ENCODE results near the gene TECPR1. TPM values are rescaled to one million over a fixed set of nuclear protein-coding genes. Genes with fewer than 3 reads are reported as not detected.

The TECPR1 gene
- total RNA-seq, 1 donor from 2014 or later: 23.9 TPM

GRCh38 chr7:98213888-98214810 is 37.9 kb downstream of the TECPR1 start:
- H3K27me3 Mint-ChIP-seq (ENCODE audit: low read depth, unreplicated experiment): no peaks in the 10 kb centered on the region
- TF ChIP-seq CTCF (IDR thresholded peaks at IDR 0.05; ENCODE audit: insufficient read depth, low read depth, low read length) (no peak), EZH2 (IDR thresholded peaks at IDR 0.05; ENCODE audit: insufficient read depth, low read length) (no peak)
- no peak overlapping the region for H3K4me3 Mint-ChIP-seq (ENCODE audit: unreplicated experiment)
- Histone ChIP-seq H3K4me2 (ENCODE audit: low read length) (no peak overlapping the region), H2AFZ (ENCODE audit: low read depth, low read length) (no peak overlapping the region), H4K20me1 (ENCODE audit: insufficient read depth, low read length) (no peaks in the 10 kb centered on the region), H3K79me2 (ENCODE audit: insufficient read depth, low read length) (no peaks in the 10 kb centered on the region), H3K27me3 (ENCODE audit: insufficient read depth, low read length) (no peaks in the 10 kb centered on the region), H3K27ac (ENCODE audit: low read depth, low read length) (no peak overlapping the region), H3K4me3 (ENCODE audit: insufficient read depth, low read depth, low read length) (no peak overlapping the region), H3K9me3 (ENCODE audit: insufficient read depth, low read depth, low read length) (no peaks in the 10 kb centered on the region), H3K36me3 (ENCODE audit: insufficient read depth, low read length) (no peaks in the 10 kb centered on the region), H3K9ac (ENCODE audit: low read length) (no peak overlapping the region), H3K4me1 (ENCODE audit: insufficient read depth, low read length) (peaks cover 5% of the 10 kb centered on the region)
- H3K36me3 Mint-ChIP-seq (ENCODE audit: low read depth, unreplicated experiment): peaks cover 9% of the 10 kb centered on the region
- H3K27ac Mint-ChIP-seq (ENCODE audit: unreplicated experiment): no peak overlapping the region
- no peak for DNase-seq (ENCODE audit: low read depth)
- no peaks in the 10 kb centered on the region for H3K9me3 Mint-ChIP-seq (ENCODE audit: unreplicated experiment)
- peaks cover 5% of the 10 kb centered on the region for H3K4me1 Mint-ChIP-seq (ENCODE audit: low read depth, unreplicated experiment)
- no peak for FAIRE-seq

GRCh38 chr7:98213296-98213887 is 38.6 kb downstream of the TECPR1 start:
- Histone ChIP-seq H2AFZ (ENCODE audit: low read depth, low read length) (no peak overlapping the region), H3K79me2 (ENCODE audit: insufficient read depth, low read length) (no peaks in the 10 kb centered on the region), H4K20me1 (ENCODE audit: insufficient read depth, low read length) (no peaks in the 10 kb centered on the region), H3K4me2 (ENCODE audit: low read length) (no peak overlapping the region), H3K27ac (ENCODE audit: low read depth, low read length) (no peak overlapping the region), H3K4me3 (ENCODE audit: insufficient read depth, low read depth, low read length) (no peak overlapping the region), H3K9ac (ENCODE audit: low read length) (no peak overlapping the region), H3K9me3 (ENCODE audit: insufficient read depth, low read depth, low read length) (no peaks in the 10 kb centered on the region), H3K36me3 (ENCODE audit: insufficient read depth, low read length) (no peaks in the 10 kb centered on the region), H3K4me1 (ENCODE audit: insufficient read depth, low read length) (peaks cover 5% of the 10 kb centered on the region), H3K27me3 (ENCODE audit: insufficient read depth, low read length) (no peaks in the 10 kb centered on the region)
- FAIRE-seq: no peak
- Mint-ChIP-seq H3K4me3 (ENCODE audit: unreplicated experiment) (no peak overlapping the region), H3K27me3 (ENCODE audit: low read depth, unreplicated experiment) (no peaks in the 10 kb centered on the region), H3K4me1 (ENCODE audit: low read depth, unreplicated experiment) (peaks cover 4% of the 10 kb centered on the region), H3K9me3 (ENCODE audit: unreplicated experiment) (no peaks in the 10 kb centered on the region), H3K27ac (ENCODE audit: unreplicated experiment) (no peak overlapping the region), H3K36me3 (ENCODE audit: low read depth, unreplicated experiment) (peaks cover 8% of the 10 kb centered on the region)
- DNase-seq (ENCODE audit: low read depth): no peak
- TF ChIP-seq CTCF (IDR thresholded peaks at IDR 0.05; ENCODE audit: insufficient read depth, low read depth, low read length) (no peak), EZH2 (IDR thresholded peaks at IDR 0.05; ENCODE audit: insufficient read depth, low read length) (no peak)

All from astrocyte (in vitro differentiated cells and primary cell).